ENCODE data around the gene ZRANB3. TPM values are rescaled to one million over a fixed set of nuclear protein-coding genes. Genes with fewer than 3 reads are reported as not detected.

ZRANB3 gene
- total and polyA plus RNA-seq, 10 of the 15 experiments (the other 5 are each of a cell fraction or from before 2014, with no cell fraction given), result 5.6 to 11.4 (median 9.9) TPM

DNA sequence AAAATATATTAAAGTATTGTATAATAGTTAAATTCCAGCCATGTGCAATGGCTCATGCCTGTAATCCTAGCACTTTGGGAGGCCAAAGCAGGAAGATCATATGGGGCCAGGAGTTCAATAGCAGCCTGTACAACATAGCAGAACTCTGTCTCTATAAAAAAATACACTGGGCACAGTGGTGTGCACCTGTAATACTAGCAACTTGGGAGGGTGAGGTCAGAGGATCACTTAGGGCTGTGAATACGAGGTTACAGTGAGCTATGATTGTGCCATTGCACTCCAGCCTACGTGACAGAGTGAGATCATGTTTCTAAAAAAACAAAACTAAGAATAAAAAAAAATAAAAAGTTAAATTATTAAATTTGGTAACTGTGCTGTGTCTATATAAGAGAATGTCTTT lies 36.1 kb downstream of the ZRANB3 start:
- Histone ChIP-seq H4K20me1 (ENCODE audit: control insufficient read depth, insufficient read depth) (no peaks in the 10 kb centered on the region), H3K79me2 (ENCODE audit: control insufficient read depth, insufficient read depth, low read length) (no peaks in the 10 kb centered on the region), H3K9ac (ENCODE audit: control insufficient read depth, insufficient read depth, low read length) (no peak overlapping the region), H3K9me3 (replicated peaks; ENCODE audit: control insufficient read depth, insufficient read depth, low read length) (peaks cover 7% of the 10 kb centered on the region), H3K27ac (ENCODE audit: control insufficient read depth, insufficient read depth) (no peak overlapping the region), H3K36me3 (ENCODE audit: control insufficient read depth in 2 of 2, insufficient read depth in 2 of 2, low read length in 1 of 2) (no peaks in the 10 kb centered on the region), H3K4me2 (ENCODE audit: control insufficient read depth, insufficient read depth) (no peak overlapping the region), H2AFZ (ENCODE audit: control insufficient read depth, low read depth, low read length) (no peak overlapping the region), H3K27me3 (replicated peaks in 1 of 2; ENCODE audit: control insufficient read depth in 2 of 2, insufficient read depth in 2 of 2, low read length in 1 of 2) (no peaks in the 10 kb centered on the region), H3K4me1 (ENCODE audit: control insufficient read depth, insufficient read depth, low read length) (no peaks in the 10 kb centered on the region), H3K4me3 (no peak overlapping the region)
- in situ Hi-C loops (cut with MboI) (no loop called here), intact Hi-C loops (cut with micrococcal nuclease; ENCODE audit: unreplicated experiment) (no loop called here)
- POLR2A ChIA-PET, result no interaction called here
- FAIRE-seq, result no peak
- CTCF ChIA-PET, result no interaction called here
- 93% methylated on average over 2 of the region's 2 CpGs for WGBS (ENCODE audit: insufficient coverage, insufficient replicate concordance, low lambda C conversion rate, missing lambda C conversion rate)
- no TSS peak for BruUV-seq (replicated peaks)
- no peak for DNase-seq (ENCODE audit: low read depth, low spot score)
- no peak for TF ChIP-seq IRF4 (IDR thresholded peaks at IDR 0.05; ENCODE audit: low read depth, low read length)
- TF ChIP-seq, protein P1, sequence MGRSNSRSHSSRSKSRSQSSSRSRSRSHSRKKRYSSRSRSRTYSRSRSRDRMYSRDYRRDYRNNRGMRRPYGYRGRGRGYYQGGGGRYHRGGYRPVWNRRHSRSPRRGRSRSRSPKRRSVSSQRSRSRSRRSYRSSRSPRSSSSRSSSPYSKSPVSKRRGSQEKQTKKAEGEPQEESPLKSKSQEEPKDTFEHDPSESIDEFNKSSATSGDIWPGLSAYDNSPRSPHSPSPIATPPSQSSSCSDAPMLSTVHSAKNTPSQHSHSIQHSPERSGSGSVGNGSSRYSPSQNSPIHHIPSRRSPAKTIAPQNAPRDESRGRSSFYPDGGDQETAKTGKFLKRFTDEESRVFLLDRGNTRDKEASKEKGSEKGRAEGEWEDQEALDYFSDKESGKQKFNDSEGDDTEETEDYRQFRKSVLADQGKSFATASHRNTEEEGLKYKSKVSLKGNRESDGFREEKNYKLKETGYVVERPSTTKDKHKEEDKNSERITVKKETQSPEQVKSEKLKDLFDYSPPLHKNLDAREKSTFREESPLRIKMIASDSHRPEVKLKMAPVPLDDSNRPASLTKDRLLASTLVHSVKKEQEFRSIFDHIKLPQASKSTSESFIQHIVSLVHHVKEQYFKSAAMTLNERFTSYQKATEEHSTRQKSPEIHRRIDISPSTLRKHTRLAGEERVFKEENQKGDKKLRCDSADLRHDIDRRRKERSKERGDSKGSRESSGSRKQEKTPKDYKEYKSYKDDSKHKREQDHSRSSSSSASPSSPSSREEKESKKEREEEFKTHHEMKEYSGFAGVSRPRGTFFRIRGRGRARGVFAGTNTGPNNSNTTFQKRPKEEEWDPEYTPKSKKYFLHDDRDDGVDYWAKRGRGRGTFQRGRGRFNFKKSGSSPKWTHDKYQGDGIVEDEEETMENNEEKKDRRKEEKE (IDR thresholded peaks at IDR 0.05), result no peak
- TF ChIP-seq ZNF592 (IDR thresholded peaks at IDR 0.05), result no peak
- TF ChIP-seq PML (IDR thresholded peaks at IDR 0.05; ENCODE audit: low read length), result no peak
- no peak for TF ChIP-seq CBX5 (IDR thresholded peaks at IDR 0.05; ENCODE audit: low read depth)
- TF ChIP-seq FOS (IDR thresholded peaks at IDR 0.05; ENCODE audit: borderline replicate concordance, extremely low read depth, insufficient read length), result no peak
- TF ChIP-seq SPI1 (IDR thresholded peaks at IDR 0.05; ENCODE audit: borderline replicate concordance, insufficient read depth, low read depth, low read length), result no peak
- ATAC-seq, result no peak
- RAD21 ChIA-PET (ENCODE audit: unreplicated experiment), result no interaction called here
- SMC1A ChIA-PET (ENCODE audit: uncharacterized antibody, unreplicated experiment), result no interaction called here

All from GM12878 (cell line).